Astrocyte (in vitro differentiated cells and primary cell): Measurements from ENCODE around the gene DLL4.

Source experiments
- CTCF ChIP-seq: IDR thresholded peaks from 2 replicates; pipeline ENCODE4 v1.5.1; 2011; ENCODE audit warnings: low read depth, mild to moderate bottlenecking, inconsistent platforms, low read length, moderate library complexity; ENCODE audit not compliant: insufficient read depth
- EZH2 ChIP-seq: IDR thresholded peaks from 2 replicates; pipeline ENCODE4 v1.6.1; 2012; ENCODE audit warnings: mild to moderate bottlenecking, low read length, inconsistent platforms; ENCODE audit not compliant: insufficient read depth

DNA sequence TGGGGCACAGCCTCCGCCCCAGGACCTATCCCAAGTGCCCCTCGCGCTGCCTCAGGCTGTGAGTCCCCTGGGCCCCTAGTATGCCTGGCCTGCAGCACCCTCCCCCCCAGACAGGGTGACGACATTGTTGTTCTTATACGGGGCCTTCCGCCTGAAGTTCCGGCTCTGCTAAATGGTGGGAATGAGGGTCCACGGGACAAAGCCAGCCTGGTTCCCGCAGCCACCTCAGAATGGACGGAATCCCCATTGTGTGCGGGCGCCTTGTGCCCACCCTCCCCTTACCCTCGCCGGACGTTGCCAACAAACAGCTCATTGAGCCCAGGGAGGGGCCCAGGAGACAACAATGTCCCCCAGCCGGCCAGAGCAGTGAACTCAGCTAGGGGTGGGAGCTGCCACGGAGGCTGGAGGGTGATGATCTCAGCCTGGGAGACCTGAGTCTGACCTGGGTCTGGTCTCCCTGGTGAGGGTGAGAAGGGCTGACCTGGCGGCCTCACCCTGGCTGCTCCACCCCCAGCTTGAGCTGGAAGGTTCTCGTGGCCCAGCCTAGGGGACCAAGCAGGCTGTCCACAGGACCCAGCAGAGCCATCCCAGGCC is 10.2 kb upstream of the DLL4 start:
- TF ChIP-seq EZH2 (no peak), CTCF (no peak)
